HUES64 (cell line): ENCODE data around the gene RIN2.

Experiments
- H3K27ac ChIP-seq: 2 replicates; pipeline ENCODE4 v1.7.0; 2013; ENCODE audit warnings: low read depth, low read length, inconsistent platforms
- H3K27me3 ChIP-seq: 2 replicates; pipeline ENCODE4 v1.6.1; 2013; ENCODE audit warnings: mild to moderate bottlenecking, low read length; ENCODE audit not compliant: insufficient read depth
- H3K36me3 ChIP-seq: 2 replicates; pipeline ENCODE4 v1.6.1; 2013; ENCODE audit warnings: mild to moderate bottlenecking, low read length; ENCODE audit not compliant: insufficient read depth
- H3K4me1 ChIP-seq: 2 replicates; pipeline ENCODE4 v1.6.1; 2013; ENCODE audit warnings: mild to moderate bottlenecking, low read length, moderate library complexity; ENCODE audit not compliant: insufficient read depth
- H3K4me3 ChIP-seq: 2 replicates; pipeline ENCODE4 v1.5.1; 2013; ENCODE audit warnings: mild to moderate bottlenecking, low read length, moderate library complexity
- H3K9ac ChIP-seq: 2 replicates; pipeline ENCODE4 v1.6.1; 2013; ENCODE audit warnings: mild to moderate bottlenecking, low read depth, low read length
- H3K9me3 ChIP-seq: 2 replicates; pipeline ENCODE4 v1.6.1; 2013; ENCODE audit warnings: low read depth, low read length; ENCODE audit not compliant: insufficient read depth
- WGBS: fragments of 150-250, 120-280 bp; methylation state at CpG from one replicate; pipeline ENCODE4 v1.1.7; 2013; ENCODE audit warnings: missing lambda C conversion rate; 5-methylcytosine and 5-hydroxymethylcytosine counted together

RIN2 gene

GRCh38 chr20:19740512-19740911, 17.5 kb upstream of the RIN2 start:
- H3K36me3 ChIP-seq: no peaks in the 10 kb centered on the region
- H3K27me3 ChIP-seq: no peaks in the 10 kb centered on the region
- H3K9ac ChIP-seq: no peak overlapping the region
- H3K4me3 ChIP-seq: no peak overlapping the region
- H3K4me1 ChIP-seq: peaks cover 9% of the 10 kb centered on the region; the same call in 1 of the 2 replicates
- H3K27ac ChIP-seq: no peak overlapping the region
- peaks cover 1% of the 10 kb centered on the region; the same call in 1 of the 2 replicates for H3K9me3 ChIP-seq
- WGBS: 56% methylated on average over 3 of the region's 3 CpGs

GRCh38 chr20:19741924-19742323, 16.1 kb upstream of the RIN2 start:
- no peaks in the 10 kb centered on the region for H3K27me3 ChIP-seq
- no peak overlapping the region for H3K27ac ChIP-seq
- H3K36me3 ChIP-seq: no peaks in the 10 kb centered on the region
- no peak overlapping the region for H3K9ac ChIP-seq
- H3K4me1 ChIP-seq: 0 out of 2 replicates have a peak, but pooled peaks cover 5% of the 10 kb centered on the region
- no peak overlapping the region for H3K4me3 ChIP-seq
- 96% methylated on average over 2 of the region's 2 CpGs for WGBS
- H3K9me3 ChIP-seq: peaks cover 6% of the 10 kb centered on the region; the same call in 1 of the 2 replicates

DNA sequence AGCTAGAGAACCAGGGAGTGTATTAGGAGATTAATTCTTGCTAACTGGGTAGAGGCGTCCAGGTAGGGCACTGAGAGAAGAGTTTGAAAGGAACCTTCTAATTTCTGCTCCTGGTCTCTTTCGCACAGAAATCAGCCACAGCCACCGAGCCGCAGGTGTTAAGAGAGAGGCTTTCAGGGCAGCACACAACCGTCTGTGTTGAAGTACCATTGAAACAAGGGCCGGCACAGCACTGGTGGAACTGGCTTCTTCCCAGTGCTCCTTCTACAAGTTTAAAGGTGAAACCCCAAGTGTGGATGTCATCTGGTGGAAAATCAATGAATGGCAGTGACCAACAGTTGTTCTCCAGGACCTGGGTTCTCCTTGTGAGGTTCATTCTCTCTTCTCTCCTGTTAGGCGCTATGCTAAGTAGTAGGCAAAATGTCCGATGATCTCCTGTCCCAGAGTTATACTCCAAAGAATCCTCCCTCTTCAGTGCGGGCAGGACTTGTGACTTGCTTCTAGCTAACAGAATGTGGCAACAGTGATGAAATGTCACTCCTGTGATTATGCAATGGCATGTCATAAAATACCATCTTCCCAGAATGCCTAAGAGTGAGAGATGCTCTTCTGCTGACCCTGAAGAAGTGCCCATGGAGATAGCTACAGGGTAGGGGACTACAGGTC, 15.0 kb upstream of the RIN2 start:
- WGBS: 87% methylated on average over 9 of the region's 9 CpGs
- no peak overlapping the region for H3K9ac ChIP-seq
- H3K9me3 ChIP-seq: peaks cover 6% of the 10 kb centered on the region; the same call in 1 of the 2 replicates
- no peak overlapping the region for H3K4me3 ChIP-seq
- no peak overlapping the region for H3K27ac ChIP-seq
- H3K4me1 ChIP-seq: 0 out of 2 replicates have a peak, but pooled peaks cover 5% of the 10 kb centered on the region
- no peaks in the 10 kb centered on the region for H3K36me3 ChIP-seq
- H3K27me3 ChIP-seq: no peaks in the 10 kb centered on the region

GRCh38 chr20:19743640-19743995, 14.4 kb upstream of the RIN2 start:
- 60% methylated on average over 1 of the region's 1 CpG for WGBS
- Histone ChIP-seq H3K9ac (no peak overlapping the region), H3K4me3 (no peak overlapping the region)

DNA sequence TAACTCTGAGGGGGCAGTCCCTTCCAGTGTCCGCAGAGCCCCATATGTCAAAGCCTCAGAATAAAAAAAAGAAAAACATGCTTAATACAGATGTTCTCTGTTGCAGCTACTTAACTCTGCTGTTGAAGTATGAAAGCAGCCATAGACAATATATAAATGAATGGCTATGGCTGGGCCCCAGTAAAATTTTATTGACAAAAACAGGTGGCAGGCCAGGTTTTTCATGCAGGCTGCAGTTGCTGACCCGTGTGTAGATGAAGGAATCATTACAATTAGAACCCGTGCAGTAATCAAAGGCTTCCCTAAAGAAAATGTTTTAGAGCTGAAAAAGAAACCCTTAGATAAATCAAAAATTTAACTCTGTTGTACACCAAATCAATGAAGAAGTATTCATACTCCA, 13.0 kb upstream of the RIN2 start:
- Histone ChIP-seq H3K27me3 (no peaks in the 10 kb centered on the region), H3K4me3 (no peak overlapping the region), H3K9me3 (peaks cover 6% of the 10 kb centered on the region; the same call in 1 of the 2 replicates), H3K27ac (no peak overlapping the region), H3K9ac (no peak overlapping the region), H3K4me1 (0 out of 2 replicates have a peak, but pooled peaks cover 5% of the 10 kb centered on the region), H3K36me3 (no peaks in the 10 kb centered on the region)
- WGBS: 89% methylated on average over 3 of the region's 3 CpGs

More at GRCh38 chr20:19743640-19743995, 14.4 kb upstream of the RIN2 start:
- peaks cover 6% of the 10 kb centered on the region; the same call in 1 of the 2 replicates for H3K9me3 ChIP-seq
- no peaks in the 10 kb centered on the region for H3K27me3 ChIP-seq
- H3K36me3 ChIP-seq: no peaks in the 10 kb centered on the region
- H3K4me1 ChIP-seq: 0 out of 2 replicates have a peak, but pooled peaks cover 5% of the 10 kb centered on the region
- no peak overlapping the region for H3K27ac ChIP-seq

- Histone ChIP-seq H3K9ac (no peak overlapping the region), H3K4me3 (no peak overlapping the region), H3K36me3 (no peaks in the 10 kb centered on the region), H3K9me3 (peaks cover 6% of the 10 kb centered on the region; the same call in 1 of the 2 replicates), H3K4me1 (0 out of 2 replicates have a peak, but pooled peaks cover 5% of the 10 kb centered on the region), H3K27ac (no peak overlapping the region), H3K27me3 (no peaks in the 10 kb centered on the region)
- 100% methylated on average over 1 of the region's 1 CpG for WGBS
These were observed 12.5 kb upstream of the RIN2 start for GRCh38 chr20:19745584-19745983.

GRCh38 chr20:19746396-19746795, 11.7 kb upstream of the RIN2 start:
- 100% methylated on average over 1 of the region's 1 CpG for WGBS
- H3K36me3 ChIP-seq: no peaks in the 10 kb centered on the region
- no peak overlapping the region for H3K4me3 ChIP-seq
- H3K4me1 ChIP-seq: 0 out of 2 replicates have a peak, but pooled peaks cover 5% of the 10 kb centered on the region
- H3K27ac ChIP-seq: no peak overlapping the region
- no peaks in the 10 kb centered on the region for H3K27me3 ChIP-seq
- H3K9me3 ChIP-seq: peaks cover 6% of the 10 kb centered on the region; the same call in 1 of the 2 replicates
- H3K9ac ChIP-seq: no peak overlapping the region

- 95% methylated on average over 2 of the region's 4 CpGs for WGBS
- Histone ChIP-seq H3K9ac (no peak overlapping the region), H3K27ac (no peak overlapping the region), H3K36me3 (no peaks in the 10 kb centered on the region), H3K9me3 (peaks cover 6% of the 10 kb centered on the region; the same call in 1 of the 2 replicates), H3K4me3 (no peak overlapping the region), H3K27me3 (no peaks in the 10 kb centered on the region), H3K4me1 (0 out of 2 replicates have a peak, but pooled peaks cover 5% of the 10 kb centered on the region)
These were observed 10.2 kb upstream of the RIN2 start for GRCh38 chr20:19747903-19748302.

- Histone ChIP-seq H3K9me3 (peaks cover 6% of the 10 kb centered on the region; the same call in 1 of the 2 replicates), H3K4me1 (0 out of 2 replicates have a peak, but pooled peaks cover 2% of the 10 kb centered on the region), H3K9ac (no peak overlapping the region), H3K4me3 (no peak overlapping the region), H3K27me3 (no peaks in the 10 kb centered on the region), H3K27ac (no peak overlapping the region), H3K36me3 (no peaks in the 10 kb centered on the region)
- no CpG with 5 or more reads among the region's 2 CpGs for WGBS
These were observed 9.4 kb upstream of the RIN2 start for GRCh38 chr20:19748681-19749080.

- WGBS: 26% methylated on average over 2 of the region's 3 CpGs
- no peaks in the 10 kb centered on the region for H3K27me3 ChIP-seq
- H3K9ac ChIP-seq: no peak overlapping the region
- H3K4me1 ChIP-seq: no peaks in the 10 kb centered on the region
- H3K9me3 ChIP-seq: peaks cover 6% of the 10 kb centered on the region; the same call in 1 of the 2 replicates
- no peak overlapping the region for H3K27ac ChIP-seq
- H3K4me3 ChIP-seq: no peak overlapping the region
- H3K36me3 ChIP-seq: no peaks in the 10 kb centered on the region
These were observed 8.4 kb upstream of the RIN2 start for GRCh38 chr20:19749618-19750071.

- Histone ChIP-seq H3K27ac (no peak overlapping the region), H3K4me3 (no peak overlapping the region), H3K4me1 (no peaks in the 10 kb centered on the region), H3K9ac (no peak overlapping the region), H3K36me3 (no peaks in the 10 kb centered on the region), H3K27me3 (no peaks in the 10 kb centered on the region), H3K9me3 (peaks cover 6% of the 10 kb centered on the region; the same call in 1 of the 2 replicates)
- WGBS: 91% methylated on average over 4 of the region's 4 CpGs
These were observed 7.9 kb upstream of the RIN2 start for GRCh38 chr20:19750101-19750606.
